SK-N-SH treated with all-trans-retinoic acid at 6 μM for 48 hours (cell line): Measurements from ENCODE around the gene GTF3C4.

Experiments used
- ATAC-seq: fragments of 200-7000 bp; cut with Tn5 transposase; 3 replicates; pipeline ENCODE4 v1.9.1; 2020; ENCODE audit warnings: mild to moderate bottlenecking, moderate library complexity
- ARNTL ChIP-seq: fragments of 450-650 bp; formaldehyde crosslinking; IDR thresholded peaks from 2 replicates; pipeline ENCODE4 v1.5.0; 2020; ENCODE audit warnings: low read depth, mild to moderate bottlenecking, moderate library complexity, borderline replicate concordance
- CSDC2 ChIP-seq: fragments of 250-450 bp; sonication (Bioruptor Pico); IDR thresholded peaks from 2 replicates; pipeline ENCODE4 v1.5.0; 2020; ENCODE audit warnings: mild to moderate bottlenecking, moderate library complexity
- CSRNP3 ChIP-seq: fragments of 250-450 bp; sonication (Bioruptor Pico); IDR thresholded peaks from 2 replicates; pipeline ENCODE4 v1.5.1; 2021; ENCODE audit warnings: mild to moderate bottlenecking, moderate library complexity
- ESRRG ChIP-seq: fragments of 250-450 bp; sonication (Bioruptor Pico); IDR thresholded peaks from 2 replicates; pipeline ENCODE4 v1.6.1; 2021; ENCODE audit warnings: mild to moderate bottlenecking
- GLIS3 ChIP-seq: fragments of 250-450 bp; sonication (Bioruptor Pico); IDR thresholded peaks from 2 replicates; pipeline ENCODE4 v1.5.0; 2020; ENCODE audit warnings: mild to moderate bottlenecking, moderate library complexity
- ISL1 ChIP-seq: fragments of 250-450 bp; sonication (Bioruptor Pico); IDR thresholded peaks from 2 replicates; pipeline ENCODE4 v2.1.2; 2022; ENCODE audit warnings: mild to moderate bottlenecking, moderate library complexity
- OSR1 ChIP-seq: fragments of 250-450 bp; sonication (Bioruptor Pico); IDR thresholded peaks from 2 replicates; pipeline ENCODE4 v1.8.0; 2022; ENCODE audit warnings: moderate library complexity, mild to moderate bottlenecking, inconsistent platforms
- PATZ1 ChIP-seq: fragments of 250-450 bp; sonication (Bioruptor Pico); IDR thresholded peaks from 2 replicates; pipeline ENCODE4 v1.8.0; 2020; ENCODE audit warnings: mild to moderate bottlenecking, moderate library complexity, borderline replicate concordance
- PPARA ChIP-seq: fragments of 250-450 bp; sonication (Bioruptor Pico); IDR thresholded peaks from 2 replicates; pipeline ENCODE4 v1.5.0; 2020; ENCODE audit warnings: mild to moderate bottlenecking, borderline replicate concordance
- SNAI2 ChIP-seq: fragments of 250-450 bp; sonication (Bioruptor Pico); IDR thresholded peaks from 2 replicates; pipeline ENCODE4 v1.5.0; 2020; ENCODE audit warnings: mild to moderate bottlenecking, moderate library complexity
- TCF4 ChIP-seq: fragments of 250-450 bp; sonication (Bioruptor Pico); IDR thresholded peaks from 2 replicates; pipeline ENCODE4 v1.8.0; 2021; ENCODE audit warnings: mild to moderate bottlenecking, moderate library complexity, borderline replicate concordance
- TOX ChIP-seq: fragments of 250-450 bp; sonication (Bioruptor Pico); IDR thresholded peaks from 2 replicates; pipeline ENCODE4 v1.8.0; 2021; ENCODE audit warnings: mild to moderate bottlenecking, moderate library complexity, borderline replicate concordance
- TSHZ2 ChIP-seq: fragments of 250-450 bp; sonication (Bioruptor Pico); IDR thresholded peaks from 2 replicates; pipeline ENCODE4 v1.5.0; 2020; ENCODE audit warnings: mild to moderate bottlenecking, moderate library complexity
- ZC3H10 ChIP-seq: fragments of 250-450 bp; sonication (Bioruptor Pico); IDR thresholded peaks from 2 replicates; pipeline ENCODE4 v1.5.1; 2021; ENCODE audit warnings: mild to moderate bottlenecking, moderate library complexity
- ZFP3 ChIP-seq: fragments of 250-450 bp; sonication (Bioruptor Pico); IDR thresholded peaks from 2 replicates; pipeline ENCODE4 v1.5.0; 2020; ENCODE audit warnings: mild to moderate bottlenecking, moderate library complexity
- ZFP30 ChIP-seq: fragments of 450-650 bp; formaldehyde crosslinking; IDR thresholded peaks from 2 replicates; pipeline ENCODE4 v1.5.0; 2022; ENCODE audit warnings: mild to moderate bottlenecking, moderate library complexity
- ZNF565 ChIP-seq: fragments of 450-650 bp; formaldehyde crosslinking; conservative IDR thresholded peaks from 2 replicates; pipeline ENCODE4 v1.5.0; 2020; ENCODE audit warnings: low read depth, mild to moderate bottlenecking, moderate library complexity
- ZNF70 ChIP-seq: fragments of 450-650 bp; formaldehyde crosslinking; IDR thresholded peaks from 2 replicates; pipeline ENCODE4 v1.5.0; 2020; ENCODE audit warnings: mild to moderate bottlenecking, moderate library complexity
- ZNF8 ChIP-seq: fragments of 450-650 bp; formaldehyde crosslinking; IDR thresholded peaks from 2 replicates; pipeline ENCODE4 v1.5.0; 2020; ENCODE audit warnings: mild to moderate bottlenecking, moderate library complexity
- TF ChIP-seq, protein P1 (sequence below): fragments of 250-450 bp; sonication (Bioruptor Pico); IDR thresholded peaks from 2 replicates; pipeline ENCODE4 v1.8.0; 2021; ENCODE audit warnings: low read depth, mild to moderate bottlenecking, moderate library complexity, borderline replicate concordance
- TF ChIP-seq, protein P2 (sequence below): fragments of 250-450 bp; sonication (Bioruptor Pico); IDR thresholded peaks from 2 replicates; pipeline ENCODE4 v1.5.1; 2020; ENCODE audit warnings: low read depth, mild to moderate bottlenecking, moderate library complexity

GTF3C4 gene

GRCh38 chr9:132645306-132645705 lies 25.0 kb upstream of the GTF3C4 start:
- ATAC-seq, result no peak
- TF ChIP-seq ARNTL (CRISPR knock-in tag) (no peak), TSHZ2 (CRISPR knock-in tag) (no peak), ZNF8 (CRISPR knock-in tag) (no peak), SNAI2 (CRISPR knock-in tag) (no peak), ESRRG (CRISPR knock-in tag) (no peak), TOX (CRISPR knock-in tag) (no peak), TCF4 (CRISPR knock-in tag) (no peak), CSRNP3 (no peak), ZNF70 (no peak)
- TF ChIP-seq, protein P1, sequence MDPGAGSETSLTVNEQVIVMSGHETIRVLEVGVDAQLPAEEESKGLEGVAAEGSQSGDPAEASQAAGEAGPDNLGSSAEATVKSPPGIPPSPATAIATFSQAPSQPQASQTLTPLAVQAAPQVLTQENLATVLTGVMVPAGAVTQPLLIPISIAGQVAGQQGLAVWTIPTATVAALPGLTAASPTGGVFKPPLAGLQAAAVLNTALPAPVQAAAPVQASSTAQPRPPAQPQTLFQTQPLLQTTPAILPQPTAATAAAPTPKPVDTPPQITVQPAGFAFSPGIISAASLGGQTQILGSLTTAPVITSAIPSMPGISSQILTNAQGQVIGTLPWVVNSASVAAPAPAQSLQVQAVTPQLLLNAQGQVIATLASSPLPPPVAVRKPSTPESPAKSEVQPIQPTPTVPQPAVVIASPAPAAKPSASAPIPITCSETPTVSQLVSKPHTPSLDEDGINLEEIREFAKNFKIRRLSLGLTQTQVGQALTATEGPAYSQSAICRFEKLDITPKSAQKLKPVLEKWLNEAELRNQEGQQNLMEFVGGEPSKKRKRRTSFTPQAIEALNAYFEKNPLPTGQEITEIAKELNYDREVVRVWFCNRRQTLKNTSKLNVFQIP (CRISPR knock-in tag), result no peak

DNA sequence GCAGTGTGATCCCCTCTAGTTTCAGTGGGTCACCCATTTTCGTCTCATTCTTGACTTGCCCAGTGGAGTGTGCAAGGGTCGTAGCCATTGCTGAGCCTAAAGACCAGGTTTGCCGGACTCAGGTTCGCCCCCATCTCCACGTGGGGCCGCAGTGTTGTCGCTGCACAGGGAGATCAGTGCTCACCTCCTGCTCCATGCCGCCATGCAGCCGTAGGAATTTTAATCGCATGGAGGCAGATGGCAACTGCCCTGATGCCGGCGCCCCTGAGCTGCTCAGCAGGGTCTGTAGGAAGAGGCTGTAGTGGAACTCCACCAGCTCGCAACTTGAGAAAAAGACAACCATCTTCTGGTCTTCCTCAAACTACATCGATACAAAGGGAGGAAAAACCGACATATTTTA lies 24.6 kb upstream of the GTF3C4 start:
- no peak for TF ChIP-seq SNAI2 (CRISPR knock-in tag)
- TF ChIP-seq ESRRG (CRISPR knock-in tag), result no peak
- no peak for TF ChIP-seq PATZ1 (CRISPR knock-in tag)
- no peak for TF ChIP-seq GLIS3 (CRISPR knock-in tag)
- no peak for TF ChIP-seq ISL1
- no peak for TF ChIP-seq ZFP30 (CRISPR knock-in tag)
- no peak for TF ChIP-seq ZC3H10
- no peak for TF ChIP-seq ZNF565 (CRISPR knock-in tag)
- TF ChIP-seq, protein P2, sequence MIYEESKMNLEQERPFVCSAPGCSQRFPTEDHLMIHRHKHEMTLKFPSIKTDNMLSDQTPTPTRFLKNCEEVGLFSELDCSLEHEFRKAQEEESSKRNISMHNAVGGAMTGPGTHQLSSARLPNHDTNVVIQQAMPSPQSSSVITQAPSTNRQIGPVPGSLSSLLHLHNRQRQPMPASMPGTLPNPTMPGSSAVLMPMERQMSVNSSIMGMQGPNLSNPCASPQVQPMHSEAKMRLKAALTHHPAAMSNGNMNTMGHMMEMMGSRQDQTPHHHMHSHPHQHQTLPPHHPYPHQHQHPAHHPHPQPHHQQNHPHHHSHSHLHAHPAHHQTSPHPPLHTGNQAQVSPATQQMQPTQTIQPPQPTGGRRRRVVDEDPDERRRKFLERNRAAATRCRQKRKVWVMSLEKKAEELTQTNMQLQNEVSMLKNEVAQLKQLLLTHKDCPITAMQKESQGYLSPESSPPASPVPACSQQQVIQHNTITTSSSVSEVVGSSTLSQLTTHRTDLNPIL (CRISPR knock-in tag), result no peak
- no peak for TF ChIP-seq ARNTL (CRISPR knock-in tag)
- TF ChIP-seq TCF4 (CRISPR knock-in tag), result no peak
- TF ChIP-seq TOX (CRISPR knock-in tag), result no peak
- TF ChIP-seq CSDC2 (CRISPR knock-in tag), result no peak
- no peak for TF ChIP-seq ZNF70
- TF ChIP-seq OSR1 (CRISPR knock-in tag), result no peak
- TF ChIP-seq ZNF8 (CRISPR knock-in tag), result no peak
- no peak for TF ChIP-seq ZFP3 (CRISPR knock-in tag)
- no peak for TF ChIP-seq CSRNP3
- no peak for TF ChIP-seq PPARA
- TF ChIP-seq, all 23 proteins: peak for 0
- ATAC-seq, result no peak
